SK-N-SH treated with all-trans-retinoic acid at 6 μM for 48 hours (cell line): ENCODE measurements around the gene ADRA2C.

Experiments used
- BACH2 ChIP-seq: fragments of 250-450 bp; sonication (Bioruptor Pico); IDR thresholded peaks from 2 replicates; pipeline ENCODE4 v1.9.0; 2021; ENCODE audit warnings: mild to moderate bottlenecking, borderline replicate concordance
- PPARA ChIP-seq: fragments of 250-450 bp; sonication (Bioruptor Pico); IDR thresholded peaks from 2 replicates; pipeline ENCODE4 v1.5.0; 2020; ENCODE audit warnings: mild to moderate bottlenecking, borderline replicate concordance
- TCF4 ChIP-seq: fragments of 250-450 bp; sonication (Bioruptor Pico); IDR thresholded peaks from 2 replicates; pipeline ENCODE4 v1.8.0; 2021; ENCODE audit warnings: mild to moderate bottlenecking, moderate library complexity, borderline replicate concordance
- TF ChIP-seq, protein P1 (sequence below): fragments of 250-450 bp; sonication (Bioruptor Pico); IDR thresholded peaks from 2 replicates; pipeline ENCODE4 v1.8.0; 2020; ENCODE audit warnings: mild to moderate bottlenecking, moderate library complexity, borderline replicate concordance
- TF ChIP-seq, protein P2 (sequence below): fragments of 250-450 bp; sonication (Bioruptor Pico); IDR thresholded peaks from 2 replicates; pipeline ENCODE4 v1.8.0; 2021; ENCODE audit warnings: low read depth, mild to moderate bottlenecking, moderate library complexity, borderline replicate concordance

DNA sequence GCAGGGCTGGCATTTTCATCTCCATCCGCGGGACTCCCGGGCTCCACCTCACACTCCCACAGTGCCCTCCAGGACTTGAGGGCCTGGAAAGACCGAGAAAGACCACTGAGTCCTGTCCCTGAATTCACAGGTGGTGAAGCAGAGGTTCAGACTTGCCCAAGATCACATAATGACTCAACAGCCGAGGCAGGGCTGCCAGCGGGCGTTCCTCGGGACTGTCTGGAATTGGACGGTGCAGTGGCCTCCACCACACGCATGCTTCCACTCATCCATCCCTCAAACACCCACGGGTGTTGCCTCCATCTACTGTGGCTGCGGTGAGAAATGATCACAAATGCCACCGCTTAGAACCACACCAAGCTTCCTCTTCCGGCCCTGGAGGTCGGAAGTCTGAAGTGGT is 6.9 kb upstream of the ADRA2C start:
- TF ChIP-seq TCF4 (no peak), BACH2 (CRISPR knock-in tag) (no peak), PPARA (CRISPR knock-in tag) (no peak)
- TF ChIP-seq, protein P1, sequence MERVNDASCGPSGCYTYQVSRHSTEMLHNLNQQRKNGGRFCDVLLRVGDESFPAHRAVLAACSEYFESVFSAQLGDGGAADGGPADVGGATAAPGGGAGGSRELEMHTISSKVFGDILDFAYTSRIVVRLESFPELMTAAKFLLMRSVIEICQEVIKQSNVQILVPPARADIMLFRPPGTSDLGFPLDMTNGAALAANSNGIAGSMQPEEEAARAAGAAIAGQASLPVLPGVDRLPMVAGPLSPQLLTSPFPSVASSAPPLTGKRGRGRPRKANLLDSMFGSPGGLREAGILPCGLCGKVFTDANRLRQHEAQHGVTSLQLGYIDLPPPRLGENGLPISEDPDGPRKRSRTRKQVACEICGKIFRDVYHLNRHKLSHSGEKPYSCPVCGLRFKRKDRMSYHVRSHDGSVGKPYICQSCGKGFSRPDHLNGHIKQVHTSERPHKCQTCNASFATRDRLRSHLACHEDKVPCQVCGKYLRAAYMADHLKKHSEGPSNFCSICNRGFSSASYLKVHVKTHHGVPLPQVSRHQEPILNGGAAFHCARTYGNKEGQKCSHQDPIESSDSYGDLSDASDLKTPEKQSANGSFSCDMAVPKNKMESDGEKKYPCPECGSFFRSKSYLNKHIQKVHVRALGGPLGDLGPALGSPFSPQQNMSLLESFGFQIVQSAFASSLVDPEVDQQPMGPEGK (CRISPR knock-in tag), result no peak
- TF ChIP-seq, protein P2, sequence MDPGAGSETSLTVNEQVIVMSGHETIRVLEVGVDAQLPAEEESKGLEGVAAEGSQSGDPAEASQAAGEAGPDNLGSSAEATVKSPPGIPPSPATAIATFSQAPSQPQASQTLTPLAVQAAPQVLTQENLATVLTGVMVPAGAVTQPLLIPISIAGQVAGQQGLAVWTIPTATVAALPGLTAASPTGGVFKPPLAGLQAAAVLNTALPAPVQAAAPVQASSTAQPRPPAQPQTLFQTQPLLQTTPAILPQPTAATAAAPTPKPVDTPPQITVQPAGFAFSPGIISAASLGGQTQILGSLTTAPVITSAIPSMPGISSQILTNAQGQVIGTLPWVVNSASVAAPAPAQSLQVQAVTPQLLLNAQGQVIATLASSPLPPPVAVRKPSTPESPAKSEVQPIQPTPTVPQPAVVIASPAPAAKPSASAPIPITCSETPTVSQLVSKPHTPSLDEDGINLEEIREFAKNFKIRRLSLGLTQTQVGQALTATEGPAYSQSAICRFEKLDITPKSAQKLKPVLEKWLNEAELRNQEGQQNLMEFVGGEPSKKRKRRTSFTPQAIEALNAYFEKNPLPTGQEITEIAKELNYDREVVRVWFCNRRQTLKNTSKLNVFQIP (CRISPR knock-in tag), result no peak
